Measurements from ENCODE around the gene NRP1. TPM values are rescaled to one million over a fixed set of nuclear protein-coding genes. Genes with fewer than 3 reads are reported as not detected.

The NRP1 gene
- total and polyA plus RNA-seq, 2 donors (not counting 3 experiments of a cell fraction or from before 2014, with no cell fraction given), result 122 to 306 TPM

DNA sequence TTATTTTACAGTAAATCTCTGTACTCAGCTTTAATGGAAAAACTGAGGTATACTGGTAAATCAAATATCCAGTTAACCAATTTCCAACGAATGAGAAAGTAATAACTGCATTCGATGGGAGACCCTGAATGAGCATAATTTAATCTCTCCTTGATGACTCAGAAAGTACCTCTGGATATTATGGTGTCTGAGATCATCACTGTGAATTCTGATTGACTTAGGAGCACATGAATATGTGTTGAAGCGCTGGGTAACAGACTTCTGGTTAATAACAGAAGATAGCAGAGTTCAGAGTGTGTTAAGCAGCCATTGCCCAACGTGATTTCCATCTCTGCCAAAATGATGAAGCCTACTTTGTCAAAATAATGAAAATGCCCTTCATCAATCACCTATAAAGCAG, 116.6 kb downstream of the NRP1 start:
- no peak for FAIRE-seq
- BruUV-seq (replicated peaks), result no TSS peak
- H3K9me1 ChIP-seq (replicated peaks; ENCODE audit: control insufficient read depth, extremely low read depth, insufficient read depth, low read length), result no peaks in the 10 kb centered on the region
- POLR2A ChIA-PET, result no interaction called here
- intact Hi-C loops (cut with micrococcal nuclease) (loop anchor here (1.0 to 2.0 kb wide), 4 partner anchors 15 to 35 kb away; no protein-coding TSS in a partner anchor), dilution Hi-C loops (cut with MboI; ENCODE audit: extremely low pct_ligation_motif_present, low sequenced_read_pairs) (no loop called here)
- peak; percentile 29 for DNase-seq (ENCODE audit: low read depth, low spot score)
- H3K4me1 ChIP-seq (ENCODE audit: control insufficient read depth, extremely low read depth, insufficient read depth, low read length), result peaks cover 48% of the 10 kb centered on the region
- H3K27me3 ChIP-seq (ENCODE audit: control insufficient read depth in 2 of 2, insufficient read depth in 2 of 2, low read length in 2 of 2), result no peaks in the 10 kb centered on the region
- peaks cover 3% of the 10 kb centered on the region for H3K79me2 ChIP-seq (ENCODE audit: control insufficient read depth, insufficient read depth, low read length)
- peak overlapping the region; percentile 94 for H3K27ac ChIP-seq (ENCODE audit: insufficient read depth, low read depth, low read length)
- H3K9me3 ChIP-seq (replicated peaks; ENCODE audit: control insufficient read depth, insufficient read depth, low read length), result no peaks in the 10 kb centered on the region
- H4K20me1 ChIP-seq (replicated peaks; ENCODE audit: control insufficient read depth, extremely low read depth, insufficient read depth, low read length), result no peaks in the 10 kb centered on the region
- H2AFZ ChIP-seq (ENCODE audit: low read depth, low read length), result no peak overlapping the region
- no peak overlapping the region for H3K4me3 ChIP-seq (replicated peaks in 1 of 3; ENCODE audit: insufficient read depth in 1 of 3, low read depth in 1 of 3, low read length in 3 of 3)
- no peak for TF ChIP-seq MYC (IDR thresholded peaks at IDR 0.05; ENCODE audit: low read depth, low read length)
- peak; percentile 42 for TF ChIP-seq JUN (IDR thresholded peaks at IDR 0.05; ENCODE audit: borderline replicate concordance, insufficient read depth, insufficient read length, low read depth)
- no peak for TF ChIP-seq GATA2 (IDR thresholded peaks at IDR 0.05; ENCODE audit: insufficient read depth, insufficient read length, low read depth, low read length)
- TF ChIP-seq FOS (IDR thresholded peaks at IDR 0.05; ENCODE audit: borderline replicate concordance, insufficient read depth, low read length), result peak; percentile 63
- TF ChIP-seq POLR2A (IDR thresholded peaks at IDR 0.05; ENCODE audit: low read depth, low read length), result no peak
- TF ChIP-seq POLR2AphosphoS5 (IDR thresholded peaks at IDR 0.05; ENCODE audit: insufficient read depth, low read depth, low read length), result no peak
- TF ChIP-seq, protein P1, sequence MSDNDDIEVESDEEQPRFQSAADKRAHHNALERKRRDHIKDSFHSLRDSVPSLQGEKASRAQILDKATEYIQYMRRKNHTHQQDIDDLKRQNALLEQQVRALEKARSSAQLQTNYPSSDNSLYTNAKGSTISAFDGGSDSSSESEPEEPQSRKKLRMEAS (IDR thresholded peaks at IDR 0.05; ENCODE audit: insufficient read depth, insufficient read length), result no peak
- CTCF ChIA-PET, result interaction anchor here (1.3 kb wide), 1 partner anchor 16 kb away, joined by 4 read pairs; no protein-coding TSS in a partner anchor
- no peak overlapping the region for H3K9ac ChIP-seq (replicated peaks; ENCODE audit: extremely low read depth, insufficient read depth, low read length)
- H3K36me3 ChIP-seq (ENCODE audit: control insufficient read depth in 2 of 2, extremely low read depth in 1 of 2, insufficient read depth in 2 of 2, low read length in 2 of 2), result peaks cover 11 to 46% of the 10 kb centered on the region in 2 experiments
- peak overlapping the region; percentile 55 for H3K4me2 ChIP-seq (ENCODE audit: insufficient read depth, low read length)

All from endothelial cell of umbilical vein (primary cell).